ENCODE measurements around the gene TAX1BP3.

The TAX1BP3 gene

DNA sequence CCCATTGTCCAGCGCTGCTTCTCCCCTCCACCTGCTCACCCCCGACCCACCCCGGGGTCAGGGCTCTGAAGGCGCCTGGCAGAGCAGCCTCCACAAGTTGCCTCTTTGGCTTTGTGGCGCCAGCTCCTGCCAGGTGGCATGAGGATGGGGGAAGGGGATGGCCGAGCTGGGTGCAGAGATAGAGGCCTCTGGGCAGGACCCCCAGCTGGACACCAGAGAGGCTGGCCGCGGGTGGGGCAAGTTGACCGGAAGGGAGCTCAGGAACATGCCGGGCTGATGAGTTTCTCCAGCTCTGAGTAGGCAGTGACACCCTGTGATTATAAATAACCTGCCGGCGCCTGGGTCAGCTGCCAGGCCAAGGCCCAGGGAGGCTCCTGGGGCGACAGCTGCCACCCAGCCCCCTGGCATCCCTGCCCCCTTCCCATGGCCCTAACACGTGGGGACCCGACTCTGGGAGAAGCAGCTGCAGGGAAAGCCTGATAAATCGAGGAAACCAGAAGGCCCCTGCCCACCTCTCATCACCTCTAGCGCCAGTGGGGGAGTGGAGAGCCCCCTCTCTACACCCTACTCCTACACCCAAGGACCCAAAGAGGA is 26.8 kb upstream of the TAX1BP3 start:
- no peak for DNase-seq (ENCODE audit: extremely low spot score)
- TF ChIP-seq, protein P1, sequence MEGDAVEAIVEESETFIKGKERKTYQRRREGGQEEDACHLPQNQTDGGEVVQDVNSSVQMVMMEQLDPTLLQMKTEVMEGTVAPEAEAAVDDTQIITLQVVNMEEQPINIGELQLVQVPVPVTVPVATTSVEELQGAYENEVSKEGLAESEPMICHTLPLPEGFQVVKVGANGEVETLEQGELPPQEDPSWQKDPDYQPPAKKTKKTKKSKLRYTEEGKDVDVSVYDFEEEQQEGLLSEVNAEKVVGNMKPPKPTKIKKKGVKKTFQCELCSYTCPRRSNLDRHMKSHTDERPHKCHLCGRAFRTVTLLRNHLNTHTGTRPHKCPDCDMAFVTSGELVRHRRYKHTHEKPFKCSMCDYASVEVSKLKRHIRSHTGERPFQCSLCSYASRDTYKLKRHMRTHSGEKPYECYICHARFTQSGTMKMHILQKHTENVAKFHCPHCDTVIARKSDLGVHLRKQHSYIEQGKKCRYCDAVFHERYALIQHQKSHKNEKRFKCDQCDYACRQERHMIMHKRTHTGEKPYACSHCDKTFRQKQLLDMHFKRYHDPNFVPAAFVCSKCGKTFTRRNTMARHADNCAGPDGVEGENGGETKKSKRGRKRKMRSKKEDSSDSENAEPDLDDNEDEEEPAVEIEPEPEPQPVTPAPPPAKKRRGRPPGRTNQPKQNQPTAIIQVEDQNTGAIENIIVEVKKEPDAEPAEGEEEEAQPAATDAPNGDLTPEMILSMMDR (IDR thresholded peaks at IDR 0.05; ENCODE audit: control extremely low read depth, extremely low read depth, low read depth, missing control alignments): no peak
- CTCF ChIA-PET: interaction anchor here (1.0 to 3.1 kb wide), 8 partner anchors 11 to 132 kb away, joined by 3 to 16 read pairs (median 6); no protein-coding TSS in a partner anchor
- POLR2A ChIA-PET: no interaction called here

DNA sequence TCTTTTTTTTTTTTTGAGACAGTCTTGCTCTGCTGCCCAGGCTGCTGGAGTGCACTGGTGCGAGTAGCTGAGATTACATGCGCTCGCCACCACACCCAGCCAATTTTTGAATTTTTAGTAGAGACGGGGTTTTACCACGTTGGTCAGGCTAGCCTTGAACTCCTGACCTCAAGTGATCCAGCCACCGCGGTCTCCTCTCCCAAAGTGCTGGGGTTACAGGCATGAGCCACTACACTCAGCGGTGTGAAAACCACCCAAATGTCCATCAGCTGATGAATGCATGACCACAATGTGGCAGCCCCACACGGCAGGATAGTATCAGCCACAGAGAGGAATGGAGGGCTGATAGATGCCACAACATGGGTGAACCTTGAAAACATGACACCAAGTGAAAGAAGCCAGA is 25.5 kb upstream of the TAX1BP3 start:
- POLR2A ChIA-PET: no interaction called here
- CTCF ChIA-PET: interaction anchor here (0.7 to 3.1 kb wide), 4 partner anchors 11 to 28 kb away, joined by 3 to 11 read pairs (median 4); no protein-coding TSS in a partner anchor
- no peak for DNase-seq (ENCODE audit: extremely low spot score)
- TF ChIP-seq, protein P1 (IDR thresholded peaks at IDR 0.05; ENCODE audit: control extremely low read depth, extremely low read depth, low read depth, missing control alignments): no peak

DNA sequence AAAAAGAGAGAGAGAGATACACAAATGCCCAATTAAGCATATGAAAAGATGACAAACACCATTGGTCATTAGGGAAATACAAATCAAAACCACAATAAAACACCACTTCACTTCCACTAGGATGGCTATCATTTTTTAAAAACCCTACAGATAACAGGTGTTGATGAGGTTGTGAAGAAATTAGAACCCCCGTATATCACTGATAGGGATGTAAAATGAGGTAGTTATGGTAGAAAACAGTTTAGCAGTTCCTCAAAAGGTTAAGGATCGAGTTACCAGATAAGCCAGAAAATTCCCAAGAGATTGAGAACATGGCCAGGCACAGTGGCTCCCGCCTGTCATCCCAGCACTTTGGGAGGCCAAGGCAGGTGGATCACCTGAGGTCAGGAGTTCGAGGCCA is 24.8 kb upstream of the TAX1BP3 start:
- TF ChIP-seq, protein P1 (IDR thresholded peaks at IDR 0.05; ENCODE audit: control extremely low read depth, extremely low read depth, low read depth, missing control alignments): no peak
- ChIA-PET CTCF (interaction anchor here (2.1 to 3.1 kb wide), 3 partner anchors 11 to 18 kb away, joined by 5 to 11 read pairs (median 6); no protein-coding TSS in a partner anchor), POLR2A (no interaction called here)
- no peak for DNase-seq (ENCODE audit: extremely low spot score)

DNA sequence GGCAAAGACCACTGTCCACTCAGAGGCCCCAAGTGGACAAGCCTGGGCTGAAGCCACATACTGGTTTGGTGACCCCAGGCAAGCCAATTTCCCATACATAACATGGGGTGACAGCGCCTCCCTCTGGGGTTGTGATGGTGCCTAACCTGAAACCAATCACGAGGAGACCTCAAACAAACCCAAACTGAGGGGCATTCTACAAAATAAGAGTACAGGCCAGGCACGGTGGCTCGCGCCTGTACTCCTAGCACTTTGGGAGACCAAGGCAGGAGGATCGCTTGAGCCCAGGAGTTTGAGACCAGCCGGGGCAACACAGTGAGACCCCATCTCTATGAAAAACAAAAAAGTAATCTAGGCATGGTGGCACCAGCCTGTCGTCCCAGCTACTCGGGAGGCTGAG is 24.0 kb upstream of the TAX1BP3 start:
- TF ChIP-seq, protein P1 (IDR thresholded peaks at IDR 0.05; ENCODE audit: control extremely low read depth, extremely low read depth, low read depth, missing control alignments): no peak
- DNase-seq (ENCODE audit: extremely low spot score): no peak
- CTCF ChIA-PET: interaction anchor here (2.1 kb wide), 1 partner anchor 10 kb away, joined by 6 read pairs; no protein-coding TSS in a partner anchor
- POLR2A ChIA-PET: no interaction called here

DNA sequence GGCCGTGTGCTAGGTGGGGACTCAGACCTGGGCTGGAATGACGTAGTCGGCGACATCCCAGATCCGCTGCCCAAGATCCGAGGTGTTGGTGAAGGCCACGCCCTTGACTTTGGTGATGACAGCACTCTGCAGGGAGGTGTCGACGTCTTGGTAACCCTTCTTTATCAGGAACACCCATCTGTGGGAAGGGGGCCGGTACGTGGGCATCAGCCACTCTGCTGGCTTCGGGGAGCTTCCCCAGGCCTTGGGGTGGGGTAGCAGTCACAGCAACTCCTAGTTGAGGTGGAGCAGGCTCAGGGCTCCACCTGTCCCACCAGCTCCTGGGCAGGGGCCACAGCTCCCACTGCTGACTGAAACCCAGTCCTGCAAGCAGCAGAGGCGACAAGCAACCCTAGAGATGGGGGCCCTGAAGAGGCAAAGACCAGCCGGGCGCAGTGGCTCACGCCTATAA is 23.3 kb upstream of the TAX1BP3 start:
- TF ChIP-seq, protein P1 (IDR thresholded peaks at IDR 0.05; ENCODE audit: control extremely low read depth, extremely low read depth, low read depth, missing control alignments): peak; percentile 18
- no peak for DNase-seq (ENCODE audit: extremely low spot score)
- ChIA-PET CTCF (interaction anchor here (2.1 kb wide), 1 partner anchor 9 kb away, joined by 6 read pairs; no protein-coding TSS in a partner anchor), POLR2A (no interaction called here)

DNA sequence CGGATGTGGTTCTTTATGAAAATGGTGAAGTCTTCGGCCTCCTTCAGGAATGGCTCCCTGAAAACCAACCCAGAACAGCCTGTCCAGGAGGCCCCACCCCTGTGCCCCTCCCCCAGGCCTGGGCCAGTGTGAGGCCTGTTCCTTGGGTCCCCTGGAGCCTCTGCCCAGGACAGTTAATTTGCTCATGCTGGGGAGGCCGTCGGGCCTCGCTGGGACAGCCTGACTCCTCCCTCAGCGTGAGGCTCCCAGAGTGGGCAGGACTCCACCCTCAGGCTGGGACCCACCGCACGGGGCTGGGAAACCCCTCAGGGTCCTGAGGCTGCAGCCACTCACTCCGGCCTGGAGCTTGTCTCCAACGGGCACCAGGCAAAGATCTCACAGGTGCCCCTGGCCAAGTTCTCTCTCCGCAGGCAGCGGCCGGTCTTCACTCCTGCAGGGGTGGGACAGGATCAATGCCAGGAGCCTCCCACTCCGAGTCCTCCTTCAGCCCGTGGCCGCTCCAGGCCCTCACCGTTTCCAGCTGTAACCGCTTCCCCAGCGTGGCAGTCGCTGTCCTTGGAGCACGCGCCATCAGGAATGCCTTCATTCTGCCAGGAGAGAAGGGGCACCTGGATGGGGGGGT is 21.8 kb upstream of the TAX1BP3 start:
- ChIA-PET CTCF (no interaction called here), POLR2A (no interaction called here)
- no peak for DNase-seq (ENCODE audit: extremely low spot score)
- TF ChIP-seq, protein P1 (IDR thresholded peaks at IDR 0.05; ENCODE audit: control extremely low read depth, extremely low read depth, low read depth, missing control alignments): no peak

Data from GM10248 (cell line).